Measurements from ENCODE around the gene MAP4K2. TPM values are rescaled to one million over a fixed set of nuclear protein-coding genes. Genes with fewer than 3 reads are reported as not detected.

MAP4K2 gene
- total RNA-seq, 2 experiments from 2014 or later: 83.3 to 85.8 TPM

DNA sequence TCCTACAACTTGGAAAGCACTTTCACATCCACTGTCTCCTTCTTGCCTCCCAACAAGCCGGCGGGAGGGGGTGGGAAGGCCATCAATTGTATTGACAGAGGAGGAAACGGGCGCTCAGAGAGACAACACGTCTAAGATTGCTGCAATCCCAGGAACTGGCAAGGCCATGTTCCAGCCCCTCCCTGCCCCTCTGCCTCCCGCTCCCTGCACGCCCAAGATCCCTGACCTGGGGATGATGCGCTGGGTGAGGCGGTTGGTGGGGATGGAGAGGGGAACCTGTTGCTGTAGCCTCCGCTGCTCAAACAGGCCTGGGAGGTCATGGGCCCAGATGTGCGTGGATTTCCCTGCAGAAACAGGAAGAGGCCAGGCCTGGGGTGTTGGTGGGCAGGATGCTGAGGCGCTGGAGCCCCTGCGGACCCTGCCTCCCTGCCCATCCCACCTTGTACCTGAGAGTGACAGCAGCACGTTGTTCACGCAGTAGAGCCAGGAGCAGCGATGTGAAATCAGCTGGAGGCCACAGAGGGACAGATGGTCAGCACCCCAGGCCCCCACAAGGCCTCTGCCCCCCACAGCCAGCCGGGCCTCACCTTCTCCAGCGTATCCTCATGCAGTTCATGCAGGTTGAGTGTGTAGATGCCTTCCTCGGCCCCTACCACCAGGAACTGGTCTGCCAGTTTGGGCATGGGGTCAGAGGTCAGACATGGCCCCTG lies 6.8 kb downstream of the MAP4K2 start:
- DNase-seq: no peak
- peaks cover 16% of the 10 kb centered on the region for H3K4me1 Mint-ChIP-seq (ENCODE audit: low read depth)
- CTCF ChIA-PET: no interaction called here
- no peak overlapping the region for H3K27ac Mint-ChIP-seq
- no peaks in the 10 kb centered on the region for H3K9me3 Mint-ChIP-seq
- H3K4me3 Mint-ChIP-seq: no peak overlapping the region
- H3K27me3 Mint-ChIP-seq: no peaks in the 10 kb centered on the region
- peaks cover 17% of the 10 kb centered on the region for H3K36me3 Mint-ChIP-seq
- intact Hi-C loops (cut with micrococcal nuclease): no loop called here
- POLR2A ChIA-PET: interaction anchor here (1.3 kb wide), 1 partner anchor 17 kb away, joined by 3 read pairs; no protein-coding TSS in a partner anchor

DNA sequence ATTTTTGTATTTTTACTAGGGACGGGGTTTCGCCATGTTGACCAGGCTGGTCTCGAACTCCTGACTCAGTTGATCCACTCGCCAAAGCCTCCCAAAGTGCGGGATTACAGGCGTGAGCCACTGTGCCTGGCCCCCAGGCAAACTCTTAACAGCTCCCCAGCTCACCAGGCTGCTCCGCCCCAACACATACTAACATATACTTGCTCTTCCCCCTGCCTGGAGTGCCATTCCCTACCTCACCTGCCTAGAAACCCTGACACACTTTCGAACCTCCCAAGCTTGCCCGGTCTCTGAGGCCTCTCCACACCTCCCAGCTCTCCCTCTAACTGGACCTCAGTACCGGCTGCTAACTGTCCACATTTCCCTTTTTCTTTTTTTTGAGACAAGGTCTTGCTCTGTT lies 8.5 kb downstream of the MAP4K2 start:
- no peak for DNase-seq
- Mint-ChIP-seq H3K27me3 (no peaks in the 10 kb centered on the region), H3K9me3 (no peaks in the 10 kb centered on the region), H3K36me3 (peaks cover 16% of the 10 kb centered on the region), H3K4me3 (no peak overlapping the region), H3K27ac (no peak overlapping the region), H3K4me1 (ENCODE audit: low read depth) (peaks cover 11% of the 10 kb centered on the region)
- POLR2A ChIA-PET: interaction anchor here (1.4 kb wide), 1 partner anchor 17 kb away, joined by 3 read pairs; no protein-coding TSS in a partner anchor
- CTCF ChIA-PET: no interaction called here
- intact Hi-C loops (cut with micrococcal nuclease): no loop called here

DNA sequence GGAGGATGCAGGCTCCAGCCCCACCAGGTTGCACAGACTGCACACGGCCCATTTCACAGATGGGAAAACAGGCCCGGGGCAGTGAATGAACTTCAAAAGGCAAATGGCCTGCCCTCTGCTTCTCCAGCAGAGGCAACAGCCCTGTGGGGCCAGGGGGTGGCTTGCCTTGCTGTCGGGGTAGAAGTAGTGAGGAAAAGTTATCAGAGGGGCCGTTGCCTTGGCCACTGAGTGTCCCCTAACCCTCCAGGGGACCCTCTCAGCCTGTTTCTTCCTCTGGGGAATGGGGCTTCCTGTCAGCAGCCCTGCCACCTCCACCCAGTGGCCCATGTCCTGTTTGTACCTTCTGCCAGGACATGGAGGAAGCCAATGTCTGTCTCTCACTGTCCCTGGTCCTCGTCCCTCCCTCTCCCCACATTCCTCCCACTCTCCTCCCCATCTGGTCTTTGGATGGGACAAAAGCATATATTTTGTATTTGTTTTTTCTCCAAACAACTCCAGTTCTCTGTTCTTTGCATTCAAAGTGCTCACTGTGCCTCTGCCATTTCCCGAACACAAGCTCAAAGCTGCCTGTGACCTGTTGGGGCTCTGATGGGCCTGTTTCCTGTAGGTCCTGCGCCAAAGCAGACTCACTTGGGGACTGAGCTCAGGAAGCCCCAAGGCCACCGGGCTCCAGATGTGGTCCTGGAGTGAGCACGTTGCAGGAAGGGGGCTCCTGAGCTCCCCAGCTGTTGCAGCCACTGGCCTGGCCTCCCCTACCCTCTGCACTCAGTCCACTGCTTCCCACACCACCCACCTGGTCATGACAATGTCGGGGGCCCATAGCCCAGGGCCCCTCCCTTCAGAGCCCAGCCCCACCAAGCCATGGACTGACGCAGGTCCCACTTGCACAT lies 9.5 kb downstream of the MAP4K2 start:
- Mint-ChIP-seq H3K4me3 (no peak overlapping the region), H3K36me3 (peaks cover 14% of the 10 kb centered on the region), H3K9me3 (no peaks in the 10 kb centered on the region), H3K27ac (peak overlapping the region; percentile 40), H3K4me1 (ENCODE audit: low read depth) (peaks cover 7% of the 10 kb centered on the region), H3K27me3 (no peaks in the 10 kb centered on the region)
- no peak for DNase-seq
- intact Hi-C loops (cut with micrococcal nuclease): no loop called here
- POLR2A ChIA-PET: interaction anchor here (1.4 kb wide), 1 partner anchor 16 kb away, joined by 3 read pairs; no protein-coding TSS in a partner anchor
- CTCF ChIA-PET: no interaction called here

DNA sequence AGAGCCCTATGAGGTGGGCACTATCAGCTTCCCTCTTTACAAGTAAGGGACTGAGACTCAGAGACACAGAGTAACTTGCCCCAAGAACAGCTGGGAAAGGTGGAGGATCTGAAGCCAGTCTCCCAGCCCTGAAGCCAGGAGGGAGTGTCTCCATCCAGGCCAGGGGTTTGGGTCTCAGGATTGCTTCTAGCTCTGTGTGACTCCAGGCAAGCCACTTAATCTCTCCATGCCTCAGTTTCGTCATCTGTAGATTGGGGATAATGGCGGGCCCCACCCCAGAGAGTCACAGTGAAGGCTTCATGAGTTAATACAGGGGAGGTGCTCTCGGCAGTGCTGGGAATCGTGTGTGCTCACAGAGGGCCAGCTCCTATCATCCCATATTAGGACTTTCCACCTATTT lies 10.5 kb downstream of the MAP4K2 start:
- intact Hi-C loops (cut with micrococcal nuclease): no loop called here
- Mint-ChIP-seq H3K36me3 (peaks cover 17% of the 10 kb centered on the region), H3K27me3 (no peaks in the 10 kb centered on the region), H3K4me3 (no peak overlapping the region), H3K4me1 (ENCODE audit: low read depth) (peaks cover 10% of the 10 kb centered on the region), H3K9me3 (no peaks in the 10 kb centered on the region), H3K27ac (no peak overlapping the region)
- ChIA-PET CTCF (interaction anchor here (1.3 kb wide), 1 partner anchor 25 kb away, joined by 3 read pairs; no protein-coding TSS in a partner anchor), POLR2A (no interaction called here)
- no peak for DNase-seq

DNA sequence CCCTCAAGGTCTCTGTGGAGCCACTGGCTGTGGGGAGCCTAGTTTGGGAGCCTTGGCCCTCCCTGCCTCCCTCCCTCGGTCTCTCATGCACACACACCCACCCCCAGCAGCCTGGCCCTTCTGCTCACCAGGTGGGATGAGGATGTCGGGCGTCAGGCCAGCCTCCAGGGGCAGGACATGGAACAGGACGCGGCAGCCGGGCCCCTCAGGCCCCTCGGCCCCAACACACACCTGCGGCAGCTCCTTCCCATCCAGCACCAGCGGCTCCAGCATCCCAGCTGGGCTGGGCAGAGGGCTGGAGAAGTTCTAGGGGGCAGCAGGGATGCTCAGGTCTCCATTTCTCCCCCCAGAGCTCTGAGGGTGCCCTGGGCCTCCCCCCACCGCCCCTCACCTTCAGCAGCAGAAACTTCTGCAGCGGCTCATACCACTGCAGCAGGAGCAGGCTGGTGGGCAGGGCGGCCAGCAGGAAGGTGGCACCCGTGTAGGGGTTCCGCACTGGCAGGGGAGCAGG lies 11.2 kb downstream of the MAP4K2 start:
- POLR2A ChIA-PET: interaction anchor here (0.6 kb wide), 1 partner anchor 44 kb away, joined by 3 read pairs; no protein-coding TSS in a partner anchor
- Mint-ChIP-seq H3K36me3 (peaks cover 17% of the 10 kb centered on the region), H3K9me3 (no peaks in the 10 kb centered on the region), H3K4me1 (ENCODE audit: low read depth) (peaks cover 10% of the 10 kb centered on the region), H3K27me3 (no peaks in the 10 kb centered on the region), H3K27ac (no peak overlapping the region), H3K4me3 (no peak overlapping the region)
- no peak for DNase-seq
- CTCF ChIA-PET: interaction anchor here (1.3 kb wide), 1 partner anchor 24 kb away, joined by 3 read pairs; no protein-coding TSS in a partner anchor
- intact Hi-C loops (cut with micrococcal nuclease): no loop called here

DNA sequence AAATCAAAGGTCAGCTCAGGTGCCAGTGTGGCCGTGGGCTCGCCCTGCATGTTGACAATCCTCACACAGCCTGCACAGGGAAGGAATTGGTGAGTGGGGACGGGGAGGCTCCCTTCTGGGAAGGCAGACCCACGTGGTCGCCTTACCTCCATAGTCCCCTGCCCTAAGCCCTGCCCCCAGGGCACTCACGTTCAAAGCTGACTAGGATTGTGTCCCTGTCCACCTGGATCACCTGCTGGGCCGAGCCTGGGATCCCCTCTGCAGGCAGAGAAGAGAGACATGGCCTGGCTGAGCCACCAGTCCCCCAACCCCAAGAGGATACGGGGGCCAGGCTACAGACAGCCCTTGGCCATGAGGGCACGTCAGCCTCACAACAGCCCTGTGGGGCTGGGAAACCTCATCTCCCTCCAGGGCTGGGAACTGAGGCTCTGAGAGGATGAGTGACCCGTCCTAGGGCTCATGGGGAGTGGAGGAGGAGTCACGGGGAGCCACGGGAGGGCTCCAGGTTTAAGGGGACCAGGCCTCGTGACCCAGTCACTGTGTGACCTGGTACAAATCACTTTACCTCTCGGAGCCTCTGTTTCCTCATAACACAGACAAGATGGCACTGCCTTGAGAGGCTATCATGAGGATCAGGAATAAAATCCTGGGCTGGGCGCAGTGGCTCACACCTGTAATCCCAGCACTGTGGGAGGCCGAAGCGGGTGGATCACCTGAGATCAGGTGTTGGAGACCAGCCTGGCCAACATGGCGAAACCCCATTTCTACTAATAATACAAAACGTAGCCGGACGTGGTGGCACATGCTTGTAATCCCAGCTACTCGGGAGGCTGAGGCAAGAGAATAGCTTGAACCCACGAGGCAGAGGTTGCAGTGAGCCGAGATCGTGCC lies 12.6 kb downstream of the MAP4K2 start:
- ChIA-PET POLR2A (no interaction called here), CTCF (no interaction called here)
- intact Hi-C loops (cut with micrococcal nuclease): no loop called here
- no peak overlapping the region for H3K4me3 Mint-ChIP-seq
- H3K27ac Mint-ChIP-seq: no peak overlapping the region
- no peaks in the 10 kb centered on the region for H3K27me3 Mint-ChIP-seq
- DNase-seq: no peak
- H3K36me3 Mint-ChIP-seq: peaks cover 9% of the 10 kb centered on the region
- H3K9me3 Mint-ChIP-seq: no peaks in the 10 kb centered on the region
- H3K4me1 Mint-ChIP-seq (ENCODE audit: low read depth): peaks cover 8% of the 10 kb centered on the region

DNA sequence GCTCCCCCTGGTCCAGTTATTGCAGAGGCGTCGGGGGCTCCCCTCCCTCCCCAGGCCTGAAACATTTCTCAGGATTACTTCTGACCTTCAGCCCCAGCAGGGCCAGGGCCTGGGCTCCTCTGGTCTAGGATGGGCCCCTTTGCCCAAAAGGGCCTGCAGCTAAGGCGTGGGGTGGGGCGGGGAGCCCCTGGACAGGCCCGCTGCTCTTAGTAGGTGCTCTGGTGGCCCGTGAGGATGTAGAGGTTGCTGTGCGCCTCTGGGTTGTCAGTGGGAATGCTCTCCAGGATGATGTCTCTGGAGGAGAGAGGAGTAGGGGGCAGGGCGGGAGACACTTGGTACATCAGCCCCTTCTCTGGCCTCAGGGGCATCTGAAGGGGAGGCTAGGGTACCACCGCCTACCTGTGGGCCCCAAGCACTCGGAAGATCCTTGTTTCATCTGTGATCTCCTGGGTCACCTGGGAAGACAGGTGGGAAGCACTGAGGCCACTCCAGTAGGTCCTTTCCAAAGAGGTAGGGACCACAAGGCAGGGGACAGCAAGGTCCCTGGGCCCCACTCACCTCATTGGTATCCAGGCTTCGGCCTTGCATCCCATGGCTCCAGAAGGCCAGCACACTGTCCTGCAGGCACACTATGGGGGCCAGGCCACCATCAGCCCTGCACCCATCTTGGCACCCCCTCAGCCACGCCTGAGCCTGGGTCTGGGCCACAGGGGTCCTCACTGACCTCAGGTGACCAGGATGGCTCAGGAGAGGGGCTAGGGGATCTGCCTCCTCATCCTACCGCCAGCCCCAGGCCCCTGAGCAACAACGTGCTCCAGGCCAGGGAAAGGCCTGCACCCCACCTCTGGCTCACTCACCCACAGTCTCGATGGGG lies 13.4 kb downstream of the MAP4K2 start:
- ChIA-PET POLR2A (interaction anchor here (1.0 kb wide), 1 partner anchor 10 kb away, joined by 3 read pairs; no protein-coding TSS in a partner anchor), CTCF (no interaction called here)
- Mint-ChIP-seq H3K27me3 (no peaks in the 10 kb centered on the region), H3K27ac (no peak overlapping the region), H3K36me3 (peaks cover 9% of the 10 kb centered on the region), H3K4me3 (no peak overlapping the region), H3K4me1 (ENCODE audit: low read depth) (peaks cover 6% of the 10 kb centered on the region), H3K9me3 (no peaks in the 10 kb centered on the region)
- no peak for DNase-seq
- intact Hi-C loops (cut with micrococcal nuclease): no loop called here

DNA sequence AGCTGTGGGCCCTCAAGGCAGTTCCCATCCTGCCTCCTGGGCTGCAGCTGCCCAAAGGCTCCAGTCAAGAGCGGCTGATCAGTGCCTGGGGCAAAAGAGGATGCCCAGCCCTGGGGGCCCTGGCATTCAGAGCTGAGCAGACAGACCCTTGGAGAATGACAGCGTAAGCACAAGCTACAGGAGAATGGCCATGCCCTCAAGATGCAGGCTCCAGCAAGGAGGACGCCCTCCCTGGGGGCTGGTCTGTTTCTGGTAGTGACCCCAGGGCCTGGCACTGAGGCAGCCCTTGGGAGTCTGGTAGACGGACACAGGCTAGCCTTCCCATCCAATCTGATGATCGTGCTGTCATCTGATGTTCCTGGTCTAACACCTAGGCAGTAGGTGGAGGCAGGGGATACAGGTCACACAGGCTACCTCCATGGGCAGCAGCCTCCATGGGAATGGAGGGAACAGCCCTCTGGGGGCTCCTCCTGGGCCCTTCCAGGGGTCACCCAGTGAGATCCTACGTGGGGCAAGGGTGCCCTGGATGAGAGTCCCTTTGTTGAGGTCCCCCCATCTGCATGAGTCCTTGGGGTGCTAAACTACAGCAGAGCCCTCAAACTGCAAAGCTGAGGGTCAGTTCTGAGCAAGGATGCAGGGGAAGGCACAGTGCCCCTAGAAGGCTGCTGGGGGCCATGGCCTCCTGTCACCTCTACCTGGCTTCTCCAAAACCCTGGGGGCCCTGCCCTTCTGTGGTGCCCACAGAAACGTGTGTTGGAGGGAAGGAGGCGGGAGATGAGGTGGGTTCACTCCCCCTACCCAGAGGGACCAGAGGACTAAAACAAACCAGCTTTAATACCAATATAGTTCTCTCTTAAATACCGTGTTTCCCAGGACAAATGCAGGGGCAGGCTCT lies 14.4 kb downstream of the MAP4K2 start:
- no peaks in the 10 kb centered on the region for H3K27me3 Mint-ChIP-seq
- POLR2A ChIA-PET: interaction anchor here (1.0 kb wide), 1 partner anchor 9 kb away, joined by 3 read pairs; no protein-coding TSS in a partner anchor
- no peak overlapping the region for H3K4me3 Mint-ChIP-seq
- no peaks in the 10 kb centered on the region for H3K9me3 Mint-ChIP-seq
- no peak for DNase-seq
- peaks cover 7% of the 10 kb centered on the region for H3K36me3 Mint-ChIP-seq
- H3K27ac Mint-ChIP-seq: no peak overlapping the region
- CTCF ChIA-PET: interaction anchor here (0.6 to 1.8 kb wide), 9 partner anchors 9 to 137 kb away, joined by 3 to 6 read pairs (median 3); partner anchors contain the start of gene CDC42BPG
- intact Hi-C loops (cut with micrococcal nuclease): no loop called here
- H3K4me1 Mint-ChIP-seq (ENCODE audit: low read depth): peaks cover 5% of the 10 kb centered on the region

DNA sequence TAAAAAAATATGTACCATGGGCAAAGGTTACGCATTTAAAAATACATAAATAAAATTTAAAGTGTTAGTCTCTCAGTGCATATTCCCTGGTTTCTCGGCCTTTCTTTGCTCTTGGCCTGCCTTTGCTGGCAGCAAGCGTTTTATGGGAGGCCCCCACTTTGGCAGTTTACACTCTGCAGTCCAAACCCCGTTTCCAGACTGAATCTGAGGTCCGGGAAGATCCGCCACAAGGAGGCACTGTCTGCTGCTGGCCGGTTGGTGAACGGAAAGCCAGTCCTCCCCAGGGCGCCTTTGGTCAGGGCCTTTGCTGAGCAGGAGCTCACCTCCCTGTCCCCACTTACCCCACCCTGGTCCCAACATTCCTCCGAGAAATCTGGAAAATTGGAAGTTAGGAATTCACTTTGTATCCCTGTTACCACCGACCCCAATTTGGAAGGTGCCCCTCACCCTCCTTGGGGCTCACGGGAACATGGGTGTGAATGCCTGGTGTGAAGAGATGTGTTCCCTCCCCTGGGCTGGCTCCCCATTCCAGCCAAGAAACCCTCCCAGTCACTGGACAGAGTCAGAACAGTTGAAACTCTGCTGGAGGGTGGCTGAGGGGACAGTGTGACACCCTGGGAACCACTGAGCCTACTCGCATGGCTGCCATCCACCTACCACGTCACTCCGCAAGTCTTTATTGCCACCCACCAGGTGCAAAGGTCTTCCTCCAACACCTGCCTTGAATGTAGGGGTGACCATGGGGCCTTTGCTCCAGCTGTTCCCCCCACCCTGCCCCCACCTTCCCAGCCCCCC lies 15.3 kb downstream of the MAP4K2 start:
- CTCF ChIA-PET: interaction anchor here (0.7 to 1.8 kb wide), 8 partner anchors 10 to 105 kb away, joined by 3 to 6 read pairs (median 3); partner anchors contain the start of gene CDC42BPG

More for the DNA sequence above, 15.3 kb downstream of the MAP4K2 start:
- Mint-ChIP-seq H3K36me3 (peaks cover 6% of the 10 kb centered on the region), H3K4me3 (no peak overlapping the region), H3K27me3 (no peaks in the 10 kb centered on the region), H3K27ac (no peak overlapping the region), H3K4me1 (ENCODE audit: low read depth) (peaks cover 5% of the 10 kb centered on the region), H3K9me3 (no peaks in the 10 kb centered on the region)
- intact Hi-C loops (cut with micrococcal nuclease): no loop called here
- POLR2A ChIA-PET: no interaction called here
- DNase-seq: peak; percentile 72

All from activated CD4-positive, alpha-beta memory T cell treated with anti-CD3 and anti-CD28 coated beads for 36 hours (primary cell).